CD1c-positive myeloid dendritic cell (primary cell): ENCODE data around the gene SEMA3E.
"Not testable (repeated sequence)": the region's sequence is repeated elsewhere in the genome, so short reads cannot be mapped to it uniquely, and the experiment has no call there.

Source experiments
- DNase-seq: peaks from one replicate; pipeline ENCODE4 v3.0.0-alpha.2; 2016; ENCODE audit errors: extremely low spot score

The SEMA3E gene

DNA sequence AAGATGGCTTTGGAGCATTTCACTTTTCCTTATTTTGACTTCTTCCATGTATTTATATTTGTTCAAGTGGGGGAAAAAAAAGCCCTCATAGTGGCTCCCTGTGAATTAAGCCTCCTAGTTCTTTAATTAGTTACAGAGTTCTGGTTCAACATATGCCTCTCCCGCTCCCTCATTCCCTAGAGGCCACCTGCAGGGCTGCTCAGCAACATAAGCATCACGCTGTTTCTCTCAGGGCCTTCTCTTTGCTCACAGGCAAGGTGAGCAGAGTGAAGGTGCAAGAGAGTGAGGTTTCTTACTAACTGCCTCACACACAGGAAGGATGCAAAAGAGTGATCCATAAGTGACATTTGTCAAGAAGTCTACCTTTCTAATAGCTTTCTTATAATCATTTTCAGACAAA is 196.7 kb downstream of the SEMA3E start:
- no peak for DNase-seq

DNA sequence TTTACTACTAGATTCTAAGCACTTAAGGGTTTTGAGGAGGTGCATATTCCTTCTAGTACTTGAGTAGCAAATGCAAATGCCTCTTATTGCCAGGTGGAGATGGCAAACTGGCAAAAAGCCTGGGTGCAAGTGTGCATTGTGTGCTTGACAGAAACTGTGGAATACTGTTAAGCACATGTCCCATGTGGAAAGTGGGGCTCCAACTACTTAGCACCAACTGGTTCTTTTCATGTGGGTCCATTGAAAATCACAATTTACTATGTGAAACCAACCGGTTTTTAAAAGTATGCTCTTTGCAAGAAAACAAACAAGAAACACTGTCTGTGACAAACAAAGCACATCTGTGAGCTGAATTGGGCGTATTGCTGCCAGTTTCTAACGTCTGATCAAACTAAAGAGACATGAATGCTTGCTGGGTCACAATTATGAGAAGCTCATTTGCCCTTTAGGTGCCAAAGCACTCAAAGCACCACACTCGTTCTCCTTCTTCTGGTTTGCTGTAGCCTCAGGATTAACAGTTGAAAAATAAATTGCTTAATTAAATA is 197.4 kb downstream of the SEMA3E start:
- no peak for DNase-seq

DNA sequence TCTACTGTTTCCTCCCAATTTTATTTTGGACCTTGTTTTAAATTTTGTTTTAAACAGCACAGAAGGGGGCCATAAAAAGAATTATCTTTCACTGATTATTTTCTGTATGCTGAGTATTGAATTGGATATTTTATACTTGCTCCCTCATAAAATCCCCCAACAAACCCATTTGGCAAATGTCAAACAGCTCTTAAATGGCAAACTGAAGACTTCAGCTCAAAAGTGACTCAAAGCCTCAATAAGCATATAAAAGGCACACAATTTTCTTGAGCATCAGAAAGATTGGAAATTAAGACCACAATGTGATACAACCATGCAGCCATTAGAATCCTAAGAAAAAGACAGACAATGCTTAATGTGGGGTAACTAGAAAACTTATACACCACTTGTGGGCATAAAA is 199.2 kb downstream of the SEMA3E start:
- DNase-seq: no peak

DNA sequence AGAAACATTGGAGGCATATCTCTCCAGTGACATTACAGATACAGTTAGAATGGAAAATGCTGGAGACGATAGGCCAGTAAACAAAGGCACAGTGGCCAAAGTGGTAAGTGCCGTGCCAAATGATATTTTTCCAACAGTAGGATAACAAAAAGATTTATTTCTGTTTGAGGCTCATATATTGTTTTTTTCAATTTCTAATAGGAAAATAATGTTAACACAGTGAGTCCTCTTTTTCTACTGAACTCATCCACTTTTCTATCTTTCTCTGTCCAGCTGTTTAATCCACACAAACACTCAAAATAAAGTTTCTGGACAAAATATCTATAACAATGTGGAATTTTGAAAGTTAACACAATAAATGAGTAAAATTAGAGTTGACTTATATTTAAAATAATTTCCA is 201.3 kb downstream of the SEMA3E start:
- no peak for DNase-seq

DNA sequence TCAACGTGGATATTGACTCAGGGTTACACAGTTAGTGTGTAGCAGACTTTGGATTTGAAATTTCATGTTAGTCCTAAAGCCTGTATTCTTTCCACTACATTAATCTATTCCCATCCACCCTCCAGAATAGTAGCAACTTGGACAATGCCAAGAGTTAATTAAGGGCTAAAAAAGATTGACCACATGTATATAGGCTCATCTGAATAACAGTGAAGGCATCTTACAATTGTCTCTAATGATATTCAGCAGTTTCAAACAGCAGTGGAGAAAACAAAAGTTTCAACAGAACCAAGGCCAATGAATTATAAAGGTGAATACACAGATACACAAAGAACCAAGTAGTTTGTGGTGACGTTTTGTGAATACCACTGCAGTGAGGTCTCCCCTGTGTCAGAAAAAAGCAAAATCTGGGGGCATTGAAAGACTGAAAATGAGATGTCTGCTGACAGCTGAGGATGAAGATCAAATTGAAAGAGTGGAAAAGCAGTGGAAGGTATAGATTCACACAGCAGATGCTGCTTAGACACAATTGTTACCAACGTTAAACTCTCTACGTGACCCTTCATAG is 202.8 kb downstream of the SEMA3E start:
- no peak for DNase-seq

DNA sequence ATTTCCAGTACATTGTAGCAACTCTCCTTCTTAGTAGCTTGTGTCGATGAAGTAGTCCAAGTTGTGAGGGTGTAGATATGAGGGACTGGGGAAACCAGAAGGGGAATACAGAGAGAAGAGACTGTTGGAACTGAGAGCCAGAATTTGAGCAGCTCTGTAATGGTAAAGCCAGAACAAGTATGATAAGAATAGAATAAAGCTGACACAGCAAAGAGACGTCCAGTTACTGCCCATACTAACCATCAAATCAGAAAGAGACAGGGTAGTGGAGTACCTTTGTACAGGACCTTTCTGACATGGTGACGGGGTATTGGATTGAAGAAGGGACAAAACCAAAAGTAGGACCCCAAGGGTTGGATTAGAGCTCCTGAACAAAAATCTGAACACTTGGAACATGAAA is 206.0 kb downstream of the SEMA3E start:
- no peak for DNase-seq

DNA sequence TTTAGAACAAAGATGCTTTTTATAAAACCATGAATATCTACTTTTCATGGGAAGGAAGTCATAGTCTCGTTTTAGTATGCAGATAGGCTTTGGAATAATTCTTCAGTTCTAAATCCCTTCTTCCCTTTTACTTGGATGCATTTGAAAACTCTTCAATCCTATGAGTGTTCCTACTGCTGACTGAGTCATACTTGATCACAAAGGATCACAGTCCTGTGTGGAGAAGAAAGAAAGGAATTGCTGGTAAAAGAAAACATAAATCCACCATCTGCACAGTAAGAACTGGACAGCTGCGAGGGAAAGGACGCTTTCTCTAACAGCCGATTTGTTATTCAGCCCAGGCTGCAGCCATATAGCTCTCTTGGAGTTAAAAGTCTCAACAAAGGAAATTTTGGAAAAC is 209.9 kb downstream of the SEMA3E start:
- DNase-seq: no peak

DNA sequence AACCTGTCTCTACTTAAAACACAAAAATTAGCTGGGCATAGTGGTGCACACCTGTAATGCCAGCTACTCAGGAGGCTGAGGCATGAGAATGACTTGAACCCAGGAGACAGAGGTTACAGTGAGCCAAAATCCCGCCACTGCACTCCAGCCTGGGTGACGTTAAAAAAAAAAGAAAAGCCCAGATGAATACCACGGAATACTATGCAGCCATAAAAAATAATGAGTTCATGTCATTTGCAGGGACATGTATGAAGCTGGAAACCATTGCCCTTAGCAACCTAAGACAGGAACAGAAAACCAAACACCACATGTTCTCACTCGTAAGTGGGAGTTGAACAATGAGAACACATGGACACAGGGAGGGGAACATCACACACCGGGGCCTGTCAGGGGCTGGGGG is 218.7 kb downstream of the SEMA3E start:
- DNase-seq: not testable (repeated sequence)

DNA sequence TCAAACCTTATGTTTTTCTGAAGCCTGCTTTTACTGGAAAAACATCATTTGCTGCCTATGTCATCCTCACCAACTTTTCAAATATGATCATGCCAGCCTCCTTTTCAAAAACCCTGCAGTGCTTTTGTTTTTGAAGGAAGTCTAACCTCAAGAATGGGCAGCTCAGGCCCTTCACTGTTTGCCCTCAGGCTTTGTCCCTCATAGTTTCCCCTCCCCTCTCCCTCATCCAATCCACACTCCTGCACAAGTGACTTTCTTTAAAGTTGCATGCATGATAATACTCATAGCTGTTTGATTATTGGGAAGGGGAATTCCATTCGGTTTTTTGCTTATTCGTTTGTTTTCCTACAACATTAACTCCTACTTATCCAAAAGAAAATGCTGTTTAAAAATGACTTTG is 219.4 kb downstream of the SEMA3E start:
- DNase-seq: no peak

DNA sequence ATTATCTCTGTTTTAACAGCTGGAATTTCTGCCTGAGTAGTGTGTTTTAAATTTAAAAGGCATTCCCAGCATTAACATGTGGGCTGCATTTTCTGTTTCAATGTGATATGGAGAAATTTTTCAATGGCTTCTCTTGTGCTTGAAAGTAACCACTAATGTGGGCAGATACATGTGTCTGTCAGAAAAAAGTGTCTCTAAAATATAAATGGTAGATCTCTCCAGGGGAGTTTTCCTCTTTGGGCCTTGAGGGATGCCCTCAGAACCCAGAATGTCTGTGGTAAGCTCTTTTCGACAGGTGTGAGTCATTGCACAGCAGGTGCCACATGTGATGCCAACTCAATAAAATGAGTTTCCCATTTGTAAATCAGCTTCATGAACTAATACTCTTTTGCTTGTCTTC is 221.1 kb downstream of the SEMA3E start:
- no peak for DNase-seq

DNA sequence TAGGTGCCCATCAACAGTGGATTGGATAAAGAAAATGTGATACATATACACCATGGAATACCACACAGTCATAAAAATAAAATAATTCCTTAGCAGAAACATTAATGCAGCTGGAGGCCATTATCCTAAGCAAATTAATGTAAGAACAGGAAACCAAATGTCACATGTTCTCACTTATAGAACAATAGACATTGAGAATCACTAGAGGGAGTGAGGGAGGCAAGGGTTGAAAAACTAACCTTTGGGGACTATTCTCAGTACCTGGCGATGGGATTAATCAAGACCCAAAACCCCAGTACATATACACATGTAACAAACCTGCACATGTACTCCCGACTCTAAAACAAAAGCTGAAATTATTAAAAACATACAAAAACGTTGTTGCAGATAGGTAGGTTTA is 222.6 kb downstream of the SEMA3E start:
- no peak for DNase-seq

DNA sequence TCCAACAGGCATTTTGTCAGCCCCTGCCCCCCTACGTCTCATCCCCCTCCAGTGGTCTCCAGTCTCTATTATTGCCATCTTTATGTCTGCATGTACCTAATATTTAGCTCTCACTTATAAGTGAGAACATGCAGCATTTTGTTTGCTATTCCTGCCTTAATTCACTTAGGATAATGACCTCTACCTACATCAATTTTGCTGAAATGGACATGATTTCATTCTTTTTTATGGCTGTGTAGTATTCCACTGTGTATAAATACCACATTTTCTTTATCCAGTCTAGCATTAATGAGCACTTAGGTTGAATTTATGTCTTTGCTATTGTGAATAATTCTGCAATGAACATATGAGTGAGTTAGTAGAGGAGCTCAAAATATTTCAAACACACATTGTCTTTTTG is 229.9 kb downstream of the SEMA3E start:
- no peak for DNase-seq

DNA sequence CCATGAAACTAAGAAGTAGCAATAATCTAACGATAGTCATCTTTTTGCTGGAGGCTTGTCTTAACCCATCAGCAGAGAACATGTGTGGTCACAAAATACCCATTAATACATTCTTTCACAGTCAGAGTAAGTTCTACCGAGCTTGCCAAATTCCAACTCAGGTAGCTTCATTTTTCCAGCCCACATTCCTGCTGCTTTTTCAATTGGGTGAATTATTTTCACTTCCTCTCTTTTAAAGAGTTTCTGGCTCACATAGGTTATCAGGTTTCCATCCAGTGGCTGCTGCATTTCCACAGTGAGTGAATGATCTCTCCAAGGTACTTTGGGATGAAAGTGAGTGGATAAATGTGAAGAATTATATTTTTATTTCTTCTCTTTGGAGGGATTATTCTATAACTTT is 233.1 kb downstream of the SEMA3E start:
- no peak for DNase-seq

DNA sequence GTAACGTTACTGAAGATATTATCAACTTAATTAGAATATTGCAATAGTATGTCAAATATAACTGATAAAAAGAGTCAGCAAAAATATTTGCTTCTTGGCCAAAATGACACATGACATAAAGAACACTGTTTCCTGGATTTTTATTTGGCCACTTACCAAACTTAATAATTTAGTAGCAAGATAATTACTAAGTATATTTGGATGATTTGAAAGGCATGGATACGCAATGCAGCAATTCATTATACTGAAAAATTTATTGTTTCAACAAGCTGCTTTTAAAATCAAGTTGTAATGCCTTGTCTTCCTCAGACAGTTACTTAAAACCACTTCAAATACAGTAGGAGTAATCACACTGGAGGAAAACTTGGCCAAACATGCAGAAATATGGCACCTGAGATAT is 234.0 kb downstream of the SEMA3E start:
- no peak for DNase-seq

DNA sequence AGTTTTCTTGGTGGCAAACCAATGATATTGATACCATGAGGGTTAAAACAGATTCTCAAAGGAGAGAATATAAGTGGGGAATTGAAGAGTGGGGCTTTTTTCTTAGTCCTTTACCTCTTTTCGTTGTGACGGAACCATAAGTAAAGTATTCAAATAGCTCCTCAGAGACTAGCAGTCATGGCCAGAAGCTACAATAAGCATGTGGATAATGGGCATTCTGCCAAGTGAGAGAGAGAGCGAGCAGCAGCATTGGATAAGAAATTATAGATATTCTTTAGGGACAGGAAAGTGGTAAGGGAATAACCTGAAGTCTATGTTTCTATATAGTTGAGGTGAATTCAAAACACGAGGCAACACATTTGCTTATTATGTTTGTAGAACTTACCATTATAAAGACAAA is 235.1 kb downstream of the SEMA3E start:
- no peak for DNase-seq

DNA sequence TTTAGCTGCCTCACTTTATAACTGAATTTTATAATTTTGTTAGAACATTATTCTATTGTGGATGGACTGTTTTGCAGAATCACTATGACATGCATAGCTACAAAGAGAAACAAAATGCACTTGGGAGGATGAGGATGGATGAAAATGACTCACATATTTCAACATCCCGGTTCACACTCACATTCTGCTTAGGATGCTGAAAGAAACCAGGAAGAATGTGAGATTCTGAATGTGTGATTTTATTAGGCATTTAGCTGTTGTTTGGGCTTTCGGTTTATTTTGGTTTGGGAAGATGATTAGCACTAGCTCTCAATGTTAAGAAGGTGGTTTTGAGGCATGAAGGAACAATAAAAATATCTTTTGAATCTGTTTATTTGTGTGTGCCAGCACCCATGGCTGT is 235.5 kb downstream of the SEMA3E start:
- DNase-seq: no peak

DNA sequence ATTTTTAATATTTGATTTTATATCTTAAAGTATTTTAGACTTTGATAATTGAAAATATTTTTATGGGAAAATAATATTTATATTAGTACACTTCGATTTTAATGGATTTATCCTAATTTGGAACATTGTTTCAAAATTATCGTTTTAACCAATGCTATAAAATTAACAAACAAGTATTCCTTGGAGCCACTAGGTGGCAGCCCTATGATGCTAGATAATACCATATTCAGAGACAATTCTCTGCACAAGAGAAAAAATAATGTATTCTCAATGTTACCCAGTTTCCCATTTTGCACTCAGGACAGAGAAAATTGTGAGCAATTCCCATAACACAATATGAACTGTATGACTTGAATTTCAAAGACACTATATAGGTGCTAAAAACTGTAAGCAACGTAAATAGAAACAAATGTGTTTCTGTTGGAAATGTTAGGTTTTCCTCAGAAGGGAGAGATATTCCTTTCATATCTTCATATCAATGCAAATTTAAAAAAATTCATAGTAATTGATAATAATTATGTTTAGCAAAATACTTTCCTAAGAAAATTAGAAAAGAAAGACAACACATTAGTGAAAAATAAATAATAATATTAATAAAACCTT is 237.8 kb downstream of the SEMA3E start:
- no peak for DNase-seq

DNA sequence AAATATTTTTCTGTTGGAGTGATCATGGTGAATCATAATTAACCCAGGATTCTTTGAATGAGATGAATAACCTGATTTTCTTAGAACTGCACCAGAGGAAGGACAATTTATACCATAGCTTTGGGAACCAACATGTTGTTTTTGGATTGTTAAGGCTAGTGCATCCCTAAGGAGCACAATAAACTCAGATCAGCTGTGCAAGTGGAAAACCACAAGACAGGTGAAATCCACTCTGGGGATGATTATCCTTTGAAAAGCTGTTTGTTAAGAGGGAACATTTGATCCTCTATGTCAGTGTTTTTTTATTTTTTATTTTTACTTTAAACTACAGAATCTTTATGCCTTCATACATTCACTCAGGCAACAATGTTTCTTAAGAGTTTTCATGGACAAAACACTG is 254.2 kb downstream of the SEMA3E start:
- no peak for DNase-seq

DNA sequence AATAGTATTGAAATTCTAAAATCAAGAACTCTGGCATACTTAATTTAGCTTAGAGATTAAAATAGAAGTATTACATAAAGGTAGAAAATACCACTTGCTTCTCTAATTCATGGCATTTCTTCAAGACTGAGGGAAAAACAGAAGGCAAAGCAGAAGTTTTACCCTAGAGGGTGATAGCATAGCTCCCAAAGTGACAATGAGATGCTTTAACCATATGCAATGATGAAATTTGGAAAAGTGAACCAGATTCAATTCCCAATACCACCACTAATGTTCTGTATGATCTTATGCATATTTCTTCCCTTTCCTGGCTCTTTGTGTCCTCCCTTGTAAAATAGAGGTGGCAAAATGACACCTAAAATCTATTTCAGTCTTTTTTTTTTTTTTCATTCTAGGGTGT is 260.5 kb downstream of the SEMA3E start:
- DNase-seq: no peak

DNA sequence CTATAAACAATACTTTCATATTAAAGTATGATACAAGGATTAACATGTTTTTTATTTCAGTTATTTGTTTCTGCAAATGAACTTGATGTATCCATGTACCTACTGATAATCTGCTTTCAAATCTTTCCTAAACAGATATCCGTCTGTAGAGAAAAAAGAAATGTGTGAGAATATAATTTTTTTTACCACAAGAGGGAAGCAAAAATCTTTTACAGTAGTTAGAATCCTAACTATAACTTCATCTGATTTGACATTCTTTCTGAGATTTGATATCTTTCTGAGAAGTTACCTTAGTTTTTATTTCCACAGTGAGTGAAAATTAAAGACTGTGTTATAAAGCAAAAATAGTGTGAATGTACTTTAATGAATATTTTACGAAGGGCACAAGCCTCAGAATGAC is 282.3 kb downstream of the SEMA3E start:
- no peak for DNase-seq

DNA sequence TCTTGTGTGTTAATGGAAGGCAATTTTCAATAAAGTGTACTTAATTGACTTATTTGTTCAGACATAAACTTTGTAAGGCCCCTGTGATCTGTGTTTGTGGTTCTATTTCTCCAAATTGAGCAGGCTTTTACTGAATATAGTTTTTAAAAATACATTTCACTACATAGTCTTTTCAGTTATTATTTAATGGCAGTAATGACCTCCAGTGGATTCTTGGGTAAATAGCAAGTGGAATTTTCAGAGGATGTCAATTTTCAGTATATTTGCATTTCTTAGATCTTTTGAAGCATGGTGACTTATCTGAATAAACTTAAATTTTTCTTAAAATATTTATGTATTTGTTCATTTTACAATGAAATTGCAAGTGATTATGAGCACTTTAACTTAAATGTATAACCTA is 283.2 kb downstream of the SEMA3E start:
- DNase-seq: no peak

DNA sequence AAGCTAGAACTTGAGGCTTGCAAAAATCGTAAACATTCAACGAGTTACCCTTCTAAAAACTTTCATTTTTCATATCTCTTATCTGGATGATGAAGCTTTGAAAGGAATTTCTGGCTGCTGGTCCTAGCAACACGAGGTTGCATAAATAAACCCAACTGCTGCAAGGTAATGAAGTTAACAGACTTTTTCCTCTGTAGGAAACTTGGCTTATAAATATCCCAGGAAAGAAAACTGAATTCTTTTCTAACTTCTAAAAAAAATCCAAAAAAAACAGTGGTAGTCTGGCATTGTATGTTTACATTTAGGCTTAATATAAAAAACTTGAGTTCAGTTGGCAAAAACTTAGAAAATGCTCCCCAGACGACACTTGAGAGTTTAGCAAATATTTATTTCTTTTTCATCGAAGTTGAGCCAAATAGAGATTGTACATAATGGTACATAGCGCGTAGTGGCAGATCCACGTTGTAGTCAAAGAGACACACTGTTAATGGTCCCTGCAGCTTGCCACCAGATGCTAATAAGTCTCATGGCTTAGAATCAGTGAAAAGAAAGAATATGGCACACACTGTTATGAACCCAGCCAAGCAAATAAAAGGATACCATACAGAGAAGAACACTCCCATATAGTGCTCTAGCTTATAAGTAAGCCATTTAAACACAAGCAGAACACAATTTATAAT is 285.9 kb downstream of the SEMA3E start:
- no peak for DNase-seq

DNA sequence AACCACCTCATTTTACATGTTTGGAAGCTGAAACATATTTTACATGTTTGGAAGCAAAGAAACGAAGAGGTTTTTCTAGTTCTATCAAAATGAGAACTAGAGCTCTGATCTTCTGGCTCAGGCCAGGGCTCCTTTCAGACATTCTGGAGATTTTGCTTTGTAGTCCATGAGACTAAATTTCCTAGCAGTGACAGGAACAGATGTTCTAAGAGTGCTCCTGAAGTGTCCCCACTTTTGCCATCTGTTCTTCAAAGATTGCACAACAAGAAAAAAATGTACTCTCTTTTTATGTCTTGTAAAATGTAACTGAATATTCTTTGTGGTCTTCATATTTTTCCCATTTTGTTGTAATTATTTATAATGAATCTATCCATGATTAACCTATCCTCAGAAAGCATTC is 289.8 kb downstream of the SEMA3E start:
- no peak for DNase-seq
